Upper lobe of right lung (tissue), 1 donor: ENCODE data around the gene CLSTN2. TPM values are rescaled to one million over a fixed set of nuclear protein-coding genes. Genes with fewer than 3 reads are reported as not detected.

Experiments
- ATAC-seq: fragments of 200-7000 bp; cut with Tn5 transposase; one replicate; pipeline ENCODE4 v1.9.1; 2020; ENCODE audit warnings: mild to moderate bottlenecking, moderate library complexity
- DNase-seq: peaks from one replicate; pipeline ENCODE4 v3.0.0-alpha.2; 2020
- H3K27ac ChIP-seq: fragments of 200-600 bp; one replicate; pipeline ENCODE4 v1.8.0; 2022
- H3K27me3 ChIP-seq: fragments of 200-600 bp; one replicate; pipeline ENCODE4 v1.8.0; 2022; ENCODE audit warnings: mild to moderate bottlenecking
- H3K36me3 ChIP-seq: fragments of 200-600 bp; one replicate; pipeline ENCODE4 v1.8.0; 2022
- H3K4me1 ChIP-seq: fragments of 200-600 bp; one replicate; pipeline ENCODE4 v1.8.0; 2022
- H3K4me3 ChIP-seq: fragments of 200-600 bp; one replicate; pipeline ENCODE4 v1.8.0; 2022; ENCODE audit warnings: mild to moderate bottlenecking
- H3K9me3 ChIP-seq: fragments of 200-600 bp; one replicate; pipeline ENCODE4 v1.8.0; 2022
- CTCF ChIP-seq: fragments of 200-600 bp; IDR thresholded peaks from one replicate; pipeline ENCODE4 v1.8.0; 2022; ENCODE audit warnings: antibody characterized with exemption
- intact Hi-C: fragments of 100-400 bp; cut with DNase I; formaldehyde crosslinking; loops from one replicate; pipeline ENCODE4 v1.11.0; 2022
- total RNA-seq: library from RNA; stranded (reverse); fragmentation: NEBNext Ultra II Directional; extraction: Animal tissue kit (Norgen Biotek cat#: 25700); gene quantifications from one replicate; pipeline ENCODE4 v1.2.1, GENCODE V29; 2021
- donor health status: DM: no; HTN: yes; CAD: no; lungs with severe emphysema.

The CLSTN2 gene
- total RNA-seq, 1 donor from 2014 or later, result 3.0 TPM

GRCh38 chr3:140470962-140471361 lies 536.0 kb downstream of the CLSTN2 start:
- Histone ChIP-seq H3K4me1 (no peaks in the 10 kb centered on the region), H3K4me3 (no peak overlapping the region), H3K27ac (no peak overlapping the region), H3K36me3 (no peaks in the 10 kb centered on the region), H3K9me3 (no peaks in the 10 kb centered on the region), H3K27me3 (no peaks in the 10 kb centered on the region)
- TF ChIP-seq CTCF, result no peak
- intact Hi-C loops, result no loop called here
- ATAC-seq (no peak), DNase-seq (no peak)

GRCh38 chr3:140472306-140473020 lies 537.5 kb downstream of the CLSTN2 start:
- Histone ChIP-seq H3K36me3 (no peaks in the 10 kb centered on the region), H3K4me3 (no peak overlapping the region), H3K4me1 (no peaks in the 10 kb centered on the region), H3K27ac (no peak overlapping the region), H3K27me3 (no peaks in the 10 kb centered on the region), H3K9me3 (no peaks in the 10 kb centered on the region)
- no peak for TF ChIP-seq CTCF
- intact Hi-C loops, result no loop called here
- ATAC-seq (no peak), DNase-seq (no peak)

- Histone ChIP-seq H3K4me1 (no peaks in the 10 kb centered on the region), H3K27ac (no peak overlapping the region), H3K27me3 (no peaks in the 10 kb centered on the region), H3K4me3 (no peak overlapping the region), H3K9me3 (no peaks in the 10 kb centered on the region), H3K36me3 (no peaks in the 10 kb centered on the region)
- ATAC-seq, result no peak
- TF ChIP-seq CTCF, result no peak
- DNase-seq, result no peak
- intact Hi-C loops, result no loop called here
These were observed 552.6 kb downstream of the CLSTN2 start for GRCh38 chr3:140487566-140487965.

GRCh38 chr3:140493271-140493670 lies 558.3 kb downstream of the CLSTN2 start:
- Histone ChIP-seq H3K9me3 (no peaks in the 10 kb centered on the region), H3K27ac (no peak overlapping the region), H3K4me3 (no peak overlapping the region), H3K27me3 (no peaks in the 10 kb centered on the region), H3K36me3 (no peaks in the 10 kb centered on the region), H3K4me1 (no peaks in the 10 kb centered on the region)
- ATAC-seq (no peak), DNase-seq (no peak)
- intact Hi-C loops, result no loop called here
- no peak for TF ChIP-seq CTCF

- TF ChIP-seq CTCF, result no peak
- intact Hi-C loops, result no loop called here
- Histone ChIP-seq H3K4me3 (no peak overlapping the region), H3K27ac (no peak overlapping the region), H3K27me3 (no peaks in the 10 kb centered on the region), H3K36me3 (no peaks in the 10 kb centered on the region), H3K9me3 (no peaks in the 10 kb centered on the region), H3K4me1 (no peaks in the 10 kb centered on the region)
- DNase-seq, result no peak
- no peak for ATAC-seq
These were observed 560.0 kb downstream of the CLSTN2 start for GRCh38 chr3:140494970-140495369.

- ATAC-seq, result no peak
- no peak overlapping the region for H3K4me3 ChIP-seq
- no peaks in the 10 kb centered on the region for H3K9me3 ChIP-seq
- no peak for TF ChIP-seq CTCF
- intact Hi-C loops, result no loop called here
- no peak overlapping the region for H3K27ac ChIP-seq
- no peaks in the 10 kb centered on the region for H3K36me3 ChIP-seq
- H3K4me1 ChIP-seq, result peaks cover 5% of the 10 kb centered on the region
- H3K27me3 ChIP-seq, result no peaks in the 10 kb centered on the region
- DNase-seq, result no peak
These were observed 562.3 kb downstream of the CLSTN2 start for GRCh38 chr3:140497331-140497730.
